Left renal pelvis (tissue), 4 donors: ENCODE results near the gene SSTR3. TPM values are rescaled to one million over a fixed set of nuclear protein-coding genes. Genes with fewer than 3 reads are reported as not detected.
"Not testable (repeated sequence)": the region's sequence is repeated elsewhere in the genome, so short reads cannot be mapped to it uniquely, and the experiment has no call there.

ENCODE experiments used
- DNase-seq, 4 donors: peaks; one replicate each; pipeline ENCODE4 v3.0.0-alpha.2; 2013; ENCODE audit warnings: low read depth in 4 of 4, low spot score in 3 of 4
- polyA plus RNA-seq, 4 donors: library from polyadenylated mRNA; unstranded; fragments of 120-200 nt; gene quantifications; one replicate each; pipeline ENCODE4 v1.2.1, GENCODE V29; 2013; ENCODE audit not compliant: insufficient read length in 4 of 4

SSTR3 gene
- under 1 TPM; 0.55 to 0.98 (median 0.79) TPM for polyA plus RNA-seq

- no peak for DNase-seq
Measured at GRCh38 chr22:37212174-37212906, at the start of gene SSTR3. Gene SSTR3, minus strand, starts transcription at chr22:37212477. Its CDS starts 4,674 bp downstream, at chr22:37207803.

- no peak for DNase-seq
Measured at GRCh38 chr22:37260901-37261336, 48.6 kb upstream of the SSTR3 start.

- DNase-seq = no peak
Measured at GRCh38 chr22:37260155-37260795, 48.0 kb upstream of the SSTR3 start.

GRCh38 chr22:37259540-37260029 is 47.3 kb upstream of the SSTR3 start:
- DNase-seq = no peak

GRCh38 chr22:37258753-37259401 is 46.6 kb upstream of the SSTR3 start:
- no peak for DNase-seq

GRCh38 chr22:37258005-37258752 is 45.9 kb upstream of the SSTR3 start:
- no peak for DNase-seq

GRCh38 chr22:37256075-37256726 is 43.9 kb upstream of the SSTR3 start:
- no peak for DNase-seq

GRCh38 chr22:37255558-37256006 is 43.3 kb upstream of the SSTR3 start:
- DNase-seq = no peak

- DNase-seq = no peak
Measured at GRCh38 chr22:37254867-37255233, 42.6 kb upstream of the SSTR3 start.

- DNase-seq = no peak
Measured at GRCh38 chr22:37254209-37254866, 42.1 kb upstream of the SSTR3 start.

GRCh38 chr22:37253126-37253660 is 40.9 kb upstream of the SSTR3 start:
- no peak for DNase-seq

- DNase-seq = not testable (repeated sequence)
Measured at GRCh38 chr22:37251836-37252235, 39.6 kb upstream of the SSTR3 start.

- DNase-seq = no peak
Measured at GRCh38 chr22:37249986-37250385, 37.7 kb upstream of the SSTR3 start.

- DNase-seq = no peak
Measured at GRCh38 chr22:37248251-37248650, 36.0 kb upstream of the SSTR3 start.

- DNase-seq = no peak
Measured at GRCh38 chr22:37245740-37246139, 33.5 kb upstream of the SSTR3 start.

- no peak for DNase-seq
Measured at GRCh38 chr22:37244922-37245722, 32.8 kb upstream of the SSTR3 start.

- DNase-seq = no peak
Measured at GRCh38 chr22:37244114-37244921, 32.0 kb upstream of the SSTR3 start, which contains the start of gene RAC2. Gene RAC2, minus strand, starts transcription at chr22:37244269. Its CDS starts 121 bp downstream, at chr22:37244148.
